GM06990 (cell line): ENCODE measurements around the gene RNF43.

ENCODE experiments used
- DNase-seq: peaks from one replicate; pipeline ENCODE4 v3.0.0-alpha.2; 2011; ENCODE audit not compliant: insufficient read length; ENCODE audit errors: extremely low read depth
- H3K27me3 ChIP-seq: replicated peaks from 2 replicates; pipeline ENCODE4 v1.6.0; 2011; ENCODE audit warnings: low read length; ENCODE audit not compliant: control insufficient read depth, insufficient read depth
- H3K36me3 ChIP-seq: 2 replicates; pipeline ENCODE4 v1.5.1; 2011; ENCODE audit warnings: low read length; ENCODE audit not compliant: control insufficient read depth, insufficient read depth
- H3K4me3 ChIP-seq: replicated peaks from 2 replicates; pipeline ENCODE4 v1.5.1; 2011; ENCODE audit warnings: low read depth, mild to moderate bottlenecking, control low read depth, low read length
- CTCF ChIP-seq: IDR thresholded peaks from 2 replicates; pipeline ENCODE4 v1.5.1; 2011; ENCODE audit warnings: low read length, control low read depth, mild to moderate bottlenecking, inconsistent platforms; ENCODE audit not compliant: insufficient read depth, poor library complexity, severe bottlenecking

The RNF43 gene

GRCh38 chr17:58388302-58389190 lies 28.8 kb downstream of the RNF43 start:
- no peak overlapping the region for H3K4me3 ChIP-seq
- DNase-seq = no peak
- no peaks in the 10 kb centered on the region for H3K27me3 ChIP-seq
- TF ChIP-seq CTCF = no peak
- H3K36me3 ChIP-seq = no peaks in the 10 kb centered on the region

- H3K36me3 ChIP-seq = no peaks in the 10 kb centered on the region
- no peak for DNase-seq
- no peaks in the 10 kb centered on the region for H3K27me3 ChIP-seq
- no peak for TF ChIP-seq CTCF
- no peak overlapping the region for H3K4me3 ChIP-seq
Observed at GRCh38 chr17:58387834-58388233, 29.5 kb downstream of the RNF43 start.

GRCh38 chr17:58386708-58387107 lies 30.6 kb downstream of the RNF43 start:
- DNase-seq = no peak
- Histone ChIP-seq H3K4me3 (no peak overlapping the region), H3K27me3 (no peaks in the 10 kb centered on the region), H3K36me3 (no peaks in the 10 kb centered on the region)
- TF ChIP-seq CTCF = no peak

- no peak for TF ChIP-seq CTCF
- no peak for DNase-seq
- Histone ChIP-seq H3K36me3 (no peaks in the 10 kb centered on the region), H3K4me3 (no peak overlapping the region), H3K27me3 (no peaks in the 10 kb centered on the region)
Observed at GRCh38 chr17:58385359-58385899, 31.9 kb downstream of the RNF43 start.

- no peaks in the 10 kb centered on the region for H3K27me3 ChIP-seq
- no peak for DNase-seq
- H3K36me3 ChIP-seq = no peaks in the 10 kb centered on the region
- no peak overlapping the region for H3K4me3 ChIP-seq
- no peak for TF ChIP-seq CTCF
Observed at GRCh38 chr17:58384897-58385296, 32.4 kb downstream of the RNF43 start.
